Left renal pelvis (tissue), 4 donors: ENCODE results near the gene TYW5. TPM values are rescaled to one million over a fixed set of nuclear protein-coding genes. Genes with fewer than 3 reads are reported as not detected.

ENCODE experiments used
- polyA plus RNA-seq, 4 donors: library from polyadenylated mRNA; unstranded; fragments of 120-200 nt; gene quantifications; one replicate each; pipeline ENCODE4 v1.2.1, GENCODE V29; 2013; ENCODE audit not compliant: insufficient read length in 4 of 4

TYW5 gene
- polyA plus RNA-seq, 4 donors, result 9.8 to 19.9 (median 14.7) TPM

Other genes starting within 250 kb of the TYW5 start
- 1 to 10 TPM in 2 of 4 donors, under 1 TPM in 2; 0.11 to 1.5 (median 0.95) TPM for gene FTCDNL1, start 104.3 kb downstream of the TYW5 start, polyA plus RNA-seq
- 10 to 100 TPM; 12.1 to 16.1 (median 13.7) TPM for gene C2orf69, start 44.2 kb downstream of the TYW5 start, polyA plus RNA-seq
- 10 to 100 TPM; 23.8 to 34.9 (median 32.7) TPM for gene MAIP1, start 91 bp upstream of the TYW5 start, polyA plus RNA-seq